HepG2 (cell line): ENCODE results near the gene SBNO1. TPM values are rescaled to one million over a fixed set of nuclear protein-coding genes. Genes with fewer than 3 reads are reported as not detected.

Source experiments
- CAMTA2 ChIP-seq: sonication (generic); formaldehyde crosslinking; IDR thresholded peaks from 2 replicates; pipeline ENCODE4 v1.4.0; 2020; ENCODE audit warnings: mild to moderate bottlenecking, missing genetic modification reagents, borderline replicate concordance
- ERF ChIP-seq: IDR thresholded peaks from 2 replicates; pipeline ENCODE4 v1.6.1; 2018; ENCODE audit warnings: missing biosample characterization, missing genetic modification reagents
- GLI4 ChIP-seq: sonication (generic); formaldehyde crosslinking; IDR thresholded peaks from 2 replicates; pipeline ENCODE4 v1.5.1; 2020; ENCODE audit warnings: missing genetic modification reagents, mild to moderate bottlenecking, moderate library complexity, borderline replicate concordance
- MBD4 ChIP-seq: IDR thresholded peaks from 2 replicates; pipeline ENCODE4 v1.6.1; 2012; ENCODE audit warnings: low read length, inconsistent platforms, borderline replicate concordance
- RBFOX2 ChIP-seq: fragments of 200-400 bp; formaldehyde crosslinking; IDR thresholded peaks from 2 replicates; pipeline ENCODE4 v1.6.1; 2017; ENCODE audit warnings: low read depth, mild to moderate bottlenecking, low read length
- RORA ChIP-seq: sonication (generic); formaldehyde crosslinking; IDR thresholded peaks from 2 replicates; pipeline ENCODE4 v1.5.0; 2020; ENCODE audit warnings: mild to moderate bottlenecking, missing genetic modification reagents, moderate library complexity
- SIN3A ChIP-seq: IDR thresholded peaks from 2 replicates; pipeline ENCODE4 v1.6.1; 2011; ENCODE audit warnings: low read depth, mild to moderate bottlenecking, control low read depth, low read length, borderline replicate concordance
- SIX4 ChIP-seq: sonication (generic); formaldehyde crosslinking; IDR thresholded peaks from 2 replicates; pipeline ENCODE4 v1.4.0; 2020; ENCODE audit warnings: missing genetic modification reagents
- SNRNP70 ChIP-seq: fragments of 200-400 bp; formaldehyde crosslinking; IDR thresholded peaks from 2 replicates; pipeline ENCODE4 v1.6.1; 2017; ENCODE audit warnings: mild to moderate bottlenecking, low read depth, low read length, moderate library complexity
- TBP ChIP-seq: sonication (generic); formaldehyde crosslinking; IDR thresholded peaks from 2 replicates; pipeline ENCODE4 v1.5.0; 2020; ENCODE audit warnings: missing genetic modification reagents
- TEAD2 ChIP-seq: sonication (generic); formaldehyde crosslinking; IDR thresholded peaks from 2 replicates; pipeline ENCODE4 v1.9.0; 2021; ENCODE audit warnings: missing genetic modification reagents
- TOE1 ChIP-seq: sonication (generic); formaldehyde crosslinking; IDR thresholded peaks from 2 replicates; pipeline ENCODE4 v1.4.0; 2020; ENCODE audit warnings: mild to moderate bottlenecking, missing genetic modification reagents
- ZFP37 ChIP-seq: sonication (generic); formaldehyde crosslinking; IDR thresholded peaks from 2 replicates; pipeline ENCODE4 v1.4.0; 2020; ENCODE audit warnings: missing genetic modification reagents, borderline replicate concordance
- ZNF331 ChIP-seq: sonication (generic); formaldehyde crosslinking; IDR thresholded peaks from 2 replicates; pipeline ENCODE4 v1.4.0; 2020; ENCODE audit warnings: missing genetic modification reagents
- ZNF468 ChIP-seq: sonication (generic); formaldehyde crosslinking; IDR thresholded peaks from 2 replicates; pipeline ENCODE4 v1.8.0; 2022; ENCODE audit warnings: mild to moderate bottlenecking, moderate library complexity, missing genetic modification reagents
- ZNF563 ChIP-seq: sonication (generic); formaldehyde crosslinking; IDR thresholded peaks from 2 replicates; pipeline ENCODE4 v1.8.0; 2022; ENCODE audit warnings: mild to moderate bottlenecking, moderate library complexity, missing genetic modification reagents
- ZNF670 ChIP-seq: sonication (generic); formaldehyde crosslinking; IDR thresholded peaks from 2 replicates; pipeline ENCODE4 v1.8.0; 2022; ENCODE audit warnings: mild to moderate bottlenecking, missing genetic modification reagents, borderline replicate concordance
- ZNF776 ChIP-seq: sonication (generic); formaldehyde crosslinking; IDR thresholded peaks from 2 replicates; pipeline ENCODE4 v1.4.0; 2020; ENCODE audit warnings: mild to moderate bottlenecking, missing genetic modification reagents
- polyA plus RNA-seq, 8 experiments: library from polyadenylated mRNA; depleted of rRNA in 3 of 8; stranded (reverse) in 7 of 8; unstranded in 1 of 8; fragments of >200 nt; fragmentation: Illumina TruSeq in 4 of 8; extraction: Trizol in 4 of 8; gene quantifications; 2 replicates each; pipeline versions ENCODE4 v1.2.1 to v1.2.3, GENCODE V29; 2011 to 2016; ENCODE audit warnings: low read depth in 4 of 8, missing spikeins in 1 of 8, mixed read lengths in 1 of 8; ENCODE audit not compliant: insufficient read depth in 1 of 8
- total RNA-seq, 5 experiments: library from RNA; depleted of rRNA; stranded (reverse); fragments of >200 nt; fragmentation: Illumina TruSeq; extraction: Trizol; gene quantifications; 2 replicates each; pipeline ENCODE4 v1.2.3, GENCODE V29; 2016; ENCODE audit warnings: low read depth in 1 of 5
- TF ChIP-seq, protein P1 (sequence below): sonication (generic); formaldehyde crosslinking; IDR thresholded peaks from 2 replicates; pipeline ENCODE4 v1.5.1; 2020; ENCODE audit warnings: mild to moderate bottlenecking, missing genetic modification reagents
- TF ChIP-seq, protein P2 (sequence below): sonication (generic); formaldehyde crosslinking; IDR thresholded peaks from 2 replicates; pipeline ENCODE4 v1.4.0; 2020; ENCODE audit warnings: mild to moderate bottlenecking, missing genetic modification reagents

Gene SBNO1
- total and polyA plus RNA-seq, 2 of the 13 experiments (the other 11 are each of a cell fraction or from before 2014, with no cell fraction given), result 10.9 to 40.2 TPM

- TF ChIP-seq TOE1 (CRISPR knock-in tag) (no peak), SNRNP70 (no peak), SIN3A (no peak), RORA (CRISPR knock-in tag) (no peak), RBFOX2 (peak; percentile 72), ZNF468 (CRISPR knock-in tag) (no peak), SIX4 (CRISPR knock-in tag) (no peak), TEAD2 (CRISPR knock-in tag) (no peak), ZFP37 (CRISPR knock-in tag) (no peak), ZNF670 (CRISPR knock-in tag) (no peak), ZNF563 (CRISPR knock-in tag) (no peak), ZNF776 (no peak), TBP (CRISPR knock-in tag) (no peak), MBD4 (no peak), CAMTA2 (CRISPR knock-in tag) (no peak), GLI4 (CRISPR knock-in tag) (0 out of 2 replicates have a peak, but pooled peaks have one; percentile 56), ERF (CRISPR knock-in tag) (no peak), ZNF331 (CRISPR knock-in tag) (no peak)
- TF ChIP-seq, protein P1, sequence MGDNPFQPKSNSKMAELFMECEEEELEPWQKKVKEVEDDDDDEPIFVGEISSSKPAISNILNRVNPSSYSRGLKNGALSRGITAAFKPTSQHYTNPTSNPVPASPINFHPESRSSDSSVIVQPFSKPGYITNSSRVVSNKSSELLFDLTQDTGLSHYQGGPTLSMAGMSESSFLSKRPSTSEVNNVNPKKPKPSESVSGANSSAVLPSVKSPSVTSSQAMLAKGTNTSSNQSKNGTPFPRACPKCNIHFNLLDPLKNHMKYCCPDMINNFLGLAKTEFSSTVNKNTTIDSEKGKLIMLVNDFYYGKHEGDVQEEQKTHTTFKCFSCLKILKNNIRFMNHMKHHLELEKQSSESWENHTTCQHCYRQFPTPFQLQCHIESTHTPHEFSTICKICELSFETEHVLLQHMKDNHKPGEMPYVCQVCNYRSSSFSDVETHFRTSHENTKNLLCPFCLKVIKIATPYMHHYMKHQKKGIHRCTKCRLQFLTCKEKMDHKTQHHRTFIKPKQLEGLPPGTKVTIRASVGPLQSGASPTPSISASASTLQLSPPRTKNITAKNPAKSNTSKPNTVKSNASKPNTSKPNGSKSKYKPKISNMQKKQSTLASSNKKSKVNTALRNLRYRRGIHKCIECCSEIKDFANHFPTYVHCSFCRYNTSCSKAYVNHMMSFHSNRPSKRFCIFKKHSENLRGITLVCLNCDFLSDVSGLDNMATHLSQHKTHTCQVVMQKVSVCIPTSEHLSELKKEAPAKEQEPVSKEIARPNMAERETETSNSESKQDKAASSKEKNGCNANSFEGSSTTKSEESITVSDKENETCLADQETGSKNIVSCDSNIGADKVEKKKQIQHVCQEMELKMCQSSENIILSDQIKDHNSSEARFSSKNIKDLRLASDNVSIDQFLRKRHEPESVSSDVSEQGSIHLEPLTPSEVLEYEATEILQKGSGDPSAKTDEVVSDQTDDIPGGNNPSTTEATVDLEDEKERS (CRISPR knock-in tag), result no peak
- TF ChIP-seq, protein P2, sequence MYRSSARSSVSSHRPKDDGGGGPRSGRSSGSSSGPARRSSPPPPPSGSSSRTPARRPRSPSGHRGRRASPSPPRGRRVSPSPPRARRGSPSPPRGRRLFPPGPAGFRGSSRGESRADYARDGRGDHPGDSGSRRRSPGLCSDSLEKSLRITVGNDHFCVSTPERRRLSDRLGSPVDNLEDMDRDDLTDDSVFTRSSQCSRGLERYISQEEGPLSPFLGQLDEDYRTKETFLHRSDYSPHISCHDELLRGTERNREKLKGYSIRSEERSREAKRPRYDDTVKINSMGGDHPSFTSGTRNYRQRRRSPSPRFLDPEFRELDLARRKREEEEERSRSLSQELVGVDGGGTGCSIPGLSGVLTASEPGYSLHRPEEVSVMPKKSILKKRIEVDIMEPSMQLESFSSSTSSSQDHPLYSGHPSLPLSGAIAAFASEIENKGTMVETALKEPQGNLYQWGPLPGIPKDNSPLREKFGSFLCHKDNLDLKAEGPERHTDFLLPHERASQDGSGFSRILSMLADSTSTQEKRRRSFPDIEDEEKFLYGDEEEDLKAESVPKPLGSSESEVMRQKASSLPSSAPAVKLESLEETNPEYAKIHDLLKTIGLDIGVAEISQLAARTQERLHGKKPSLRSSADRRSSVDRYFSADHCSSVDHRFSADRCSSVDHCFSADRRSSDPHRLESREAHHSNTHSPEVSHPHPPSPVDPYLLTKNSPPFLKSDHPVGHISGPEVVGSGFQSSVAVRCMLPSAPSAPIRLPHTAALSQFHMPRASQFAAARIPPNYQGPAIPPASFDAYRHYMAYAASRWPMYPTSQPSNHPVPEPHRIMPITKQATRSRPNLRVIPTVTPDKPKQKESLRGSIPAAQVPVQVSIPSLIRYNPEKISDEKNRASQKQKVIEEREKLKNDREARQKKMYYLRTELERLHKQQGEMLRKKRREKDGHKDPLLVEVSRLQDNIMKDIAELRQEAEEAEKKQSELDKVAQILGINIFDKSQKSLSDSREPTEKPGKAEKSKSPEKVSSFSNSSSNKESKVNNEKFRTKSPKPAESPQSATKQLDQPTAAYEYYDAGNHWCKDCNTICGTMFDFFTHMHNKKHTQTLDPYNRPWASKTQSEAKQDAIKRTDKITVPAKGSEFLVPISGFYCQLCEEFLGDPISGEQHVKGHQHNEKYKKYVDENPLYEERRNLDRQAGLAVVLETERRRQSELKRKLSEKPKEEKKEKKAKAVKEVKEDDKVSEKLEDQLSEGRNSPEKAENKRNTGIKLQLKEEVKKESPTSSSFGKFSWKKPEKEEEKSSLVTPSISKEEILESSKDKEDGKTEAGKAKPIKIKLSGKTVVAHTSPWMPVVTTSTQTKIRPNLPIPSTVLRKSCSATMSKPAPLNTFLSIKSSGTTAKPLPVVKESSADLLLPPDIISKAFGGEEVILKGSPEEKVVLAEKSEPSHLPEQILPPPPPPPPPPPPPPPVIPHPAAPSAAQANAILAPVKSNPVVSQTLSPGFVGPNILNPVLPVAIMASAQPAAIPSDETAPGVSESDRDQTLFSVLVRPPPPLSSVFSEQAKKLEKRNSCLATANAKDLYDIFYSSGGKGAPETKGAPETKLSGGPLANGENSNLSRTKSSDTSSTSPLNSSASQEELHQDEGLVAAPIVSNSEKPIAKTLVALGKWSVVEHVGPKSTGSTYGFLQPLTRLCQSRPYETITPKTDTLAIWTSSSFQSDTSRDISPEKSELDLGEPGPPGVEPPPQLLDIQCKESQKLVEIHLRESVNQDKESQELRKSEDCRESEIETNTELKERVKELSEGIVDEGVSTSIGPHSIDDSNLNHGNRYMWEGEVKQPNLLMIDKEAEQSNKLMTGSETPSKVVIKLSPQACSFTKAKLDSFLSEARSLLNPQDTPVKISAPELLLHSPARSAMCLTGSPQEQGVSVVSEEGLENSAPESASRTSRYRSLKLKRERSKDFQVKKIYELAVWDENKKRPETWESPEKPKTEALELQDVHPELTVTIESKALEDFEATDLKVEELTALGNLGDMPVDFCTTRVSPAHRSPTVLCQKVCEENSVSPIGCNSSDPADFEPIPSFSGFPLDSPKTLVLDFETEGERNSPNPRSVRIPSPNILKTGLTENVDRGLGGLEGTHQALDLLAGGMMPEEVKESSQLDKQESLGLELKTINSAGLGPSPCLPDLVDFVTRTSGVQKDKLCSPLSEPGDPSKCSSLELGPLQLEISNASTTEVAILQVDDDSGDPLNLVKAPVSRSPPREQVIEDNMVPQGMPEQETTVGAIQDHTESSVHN (CRISPR knock-in tag), result no peak
These were observed 711 bp downstream of the SBNO1 start (continued) for GRCh38 chr12:123363740-123364531.
